SH-SY5Y (cell line): ENCODE measurements around the gene LRIF1.

ENCODE experiments used
- GATA2 ChIP-seq: IDR thresholded peaks from 2 replicates; pipeline ENCODE4 v1.6.1; 2011; ENCODE audit warnings: mild to moderate bottlenecking, low read depth, low read length
- GATA3 ChIP-seq: IDR thresholded peaks from 2 replicates; pipeline ENCODE4 v1.6.1; 2011; ENCODE audit warnings: low read depth, mild to moderate bottlenecking, low read length, moderate library complexity

- TF ChIP-seq GATA2 (no peak), GATA3 (no peak)
Measured at GRCh38 chr1:110921953-110922352, 41.8 kb downstream of the LRIF1 start.
